HL-60 (cell line): ENCODE results near the gene AGO3.

ENCODE experiments used
- DNase-seq, 2 experiments: peaks; one replicate each; pipeline ENCODE4 v3.0.0-alpha.2; 2010 to 2020; ENCODE audit warnings: low read depth in 1 of 2, low spot score in 1 of 2
- H3K27ac ChIP-seq: fragments of 250-450 bp; sonication (Bioruptor Pico); replicated peaks from 2 replicates; pipeline ENCODE4 v1.5.1; 2020; ENCODE audit warnings: mild to moderate bottlenecking, moderate library complexity
- H3K27me3 ChIP-seq: fragments of 250-450 bp; sonication (Bioruptor Pico); 2 replicates; pipeline ENCODE4 v1.5.1; 2021; ENCODE audit warnings: mild to moderate bottlenecking, moderate library complexity; ENCODE audit not compliant: insufficient read depth, poor library complexity, severe bottlenecking
- H3K4me3 ChIP-seq: replicated peaks from 2 replicates; pipeline ENCODE4 v1.5.1; 2011; ENCODE audit warnings: mild to moderate bottlenecking, control low read depth, low read length; ENCODE audit not compliant: insufficient read depth
- GABPA ChIP-seq: IDR thresholded peaks from 2 replicates; pipeline ENCODE4 v1.6.1; 2012; ENCODE audit warnings: low read depth
- POLR2AphosphoS5 ChIP-seq: IDR thresholded peaks from 2 replicates; pipeline ENCODE4 v1.6.1; 2012; ENCODE audit warnings: low read depth
- SPI1 ChIP-seq: IDR thresholded peaks from 2 replicates; pipeline ENCODE4 v1.6.1; 2012; ENCODE audit warnings: low read depth, mild to moderate bottlenecking, borderline replicate concordance
- TF ChIP-seq, protein P1 (sequence below): IDR thresholded peaks from one replicate; pipeline ENCODE4 v1.5.1; 2011; ENCODE audit warnings: low read length, control low read depth, inconsistent platforms; ENCODE audit not compliant: insufficient read depth
- TF ChIP-seq, protein P2 (sequence below): IDR thresholded peaks from 2 replicates; pipeline ENCODE4 v1.6.1; 2012; ENCODE audit warnings: low read depth; ENCODE audit not compliant: insufficient replicate concordance

Gene AGO3

DNA sequence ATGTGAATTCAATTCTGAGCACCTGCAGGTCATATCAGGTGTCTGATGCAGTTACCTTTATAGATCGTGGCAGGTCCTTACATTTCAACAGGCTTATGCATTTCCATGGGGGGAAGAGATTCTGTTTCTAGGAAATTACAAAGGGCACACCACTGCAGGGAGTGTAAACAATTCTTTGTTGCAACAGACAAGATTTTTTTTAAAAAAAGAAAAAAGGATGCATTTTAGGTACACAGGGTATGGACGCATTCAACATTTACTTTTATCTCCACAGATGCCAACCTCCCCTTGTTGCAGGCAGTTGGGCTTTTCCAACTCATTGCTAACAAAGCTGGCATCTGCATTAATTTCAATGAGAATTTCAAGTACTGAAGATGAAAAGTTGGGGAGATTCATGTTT lies 139.4 kb downstream of the AGO3 start:
- TF ChIP-seq POLR2AphosphoS5 (no peak), GABPA (no peak), SPI1 (no peak)
- TF ChIP-seq, protein P1, sequence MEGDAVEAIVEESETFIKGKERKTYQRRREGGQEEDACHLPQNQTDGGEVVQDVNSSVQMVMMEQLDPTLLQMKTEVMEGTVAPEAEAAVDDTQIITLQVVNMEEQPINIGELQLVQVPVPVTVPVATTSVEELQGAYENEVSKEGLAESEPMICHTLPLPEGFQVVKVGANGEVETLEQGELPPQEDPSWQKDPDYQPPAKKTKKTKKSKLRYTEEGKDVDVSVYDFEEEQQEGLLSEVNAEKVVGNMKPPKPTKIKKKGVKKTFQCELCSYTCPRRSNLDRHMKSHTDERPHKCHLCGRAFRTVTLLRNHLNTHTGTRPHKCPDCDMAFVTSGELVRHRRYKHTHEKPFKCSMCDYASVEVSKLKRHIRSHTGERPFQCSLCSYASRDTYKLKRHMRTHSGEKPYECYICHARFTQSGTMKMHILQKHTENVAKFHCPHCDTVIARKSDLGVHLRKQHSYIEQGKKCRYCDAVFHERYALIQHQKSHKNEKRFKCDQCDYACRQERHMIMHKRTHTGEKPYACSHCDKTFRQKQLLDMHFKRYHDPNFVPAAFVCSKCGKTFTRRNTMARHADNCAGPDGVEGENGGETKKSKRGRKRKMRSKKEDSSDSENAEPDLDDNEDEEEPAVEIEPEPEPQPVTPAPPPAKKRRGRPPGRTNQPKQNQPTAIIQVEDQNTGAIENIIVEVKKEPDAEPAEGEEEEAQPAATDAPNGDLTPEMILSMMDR, result no peak
- TF ChIP-seq, protein P2, sequence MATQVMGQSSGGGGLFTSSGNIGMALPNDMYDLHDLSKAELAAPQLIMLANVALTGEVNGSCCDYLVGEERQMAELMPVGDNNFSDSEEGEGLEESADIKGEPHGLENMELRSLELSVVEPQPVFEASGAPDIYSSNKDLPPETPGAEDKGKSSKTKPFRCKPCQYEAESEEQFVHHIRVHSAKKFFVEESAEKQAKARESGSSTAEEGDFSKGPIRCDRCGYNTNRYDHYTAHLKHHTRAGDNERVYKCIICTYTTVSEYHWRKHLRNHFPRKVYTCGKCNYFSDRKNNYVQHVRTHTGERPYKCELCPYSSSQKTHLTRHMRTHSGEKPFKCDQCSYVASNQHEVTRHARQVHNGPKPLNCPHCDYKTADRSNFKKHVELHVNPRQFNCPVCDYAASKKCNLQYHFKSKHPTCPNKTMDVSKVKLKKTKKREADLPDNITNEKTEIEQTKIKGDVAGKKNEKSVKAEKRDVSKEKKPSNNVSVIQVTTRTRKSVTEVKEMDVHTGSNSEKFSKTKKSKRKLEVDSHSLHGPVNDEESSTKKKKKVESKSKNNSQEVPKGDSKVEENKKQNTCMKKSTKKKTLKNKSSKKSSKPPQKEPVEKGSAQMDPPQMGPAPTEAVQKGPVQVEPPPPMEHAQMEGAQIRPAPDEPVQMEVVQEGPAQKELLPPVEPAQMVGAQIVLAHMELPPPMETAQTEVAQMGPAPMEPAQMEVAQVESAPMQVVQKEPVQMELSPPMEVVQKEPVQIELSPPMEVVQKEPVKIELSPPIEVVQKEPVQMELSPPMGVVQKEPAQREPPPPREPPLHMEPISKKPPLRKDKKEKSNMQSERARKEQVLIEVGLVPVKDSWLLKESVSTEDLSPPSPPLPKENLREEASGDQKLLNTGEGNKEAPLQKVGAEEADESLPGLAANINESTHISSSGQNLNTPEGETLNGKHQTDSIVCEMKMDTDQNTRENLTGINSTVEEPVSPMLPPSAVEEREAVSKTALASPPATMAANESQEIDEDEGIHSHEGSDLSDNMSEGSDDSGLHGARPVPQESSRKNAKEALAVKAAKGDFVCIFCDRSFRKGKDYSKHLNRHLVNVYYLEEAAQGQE, result no peak
- Histone ChIP-seq H3K27ac (no peak overlapping the region), H3K27me3 (no peaks in the 10 kb centered on the region), H3K4me3 (no peak overlapping the region)
- DNase-seq, result no peak

DNA sequence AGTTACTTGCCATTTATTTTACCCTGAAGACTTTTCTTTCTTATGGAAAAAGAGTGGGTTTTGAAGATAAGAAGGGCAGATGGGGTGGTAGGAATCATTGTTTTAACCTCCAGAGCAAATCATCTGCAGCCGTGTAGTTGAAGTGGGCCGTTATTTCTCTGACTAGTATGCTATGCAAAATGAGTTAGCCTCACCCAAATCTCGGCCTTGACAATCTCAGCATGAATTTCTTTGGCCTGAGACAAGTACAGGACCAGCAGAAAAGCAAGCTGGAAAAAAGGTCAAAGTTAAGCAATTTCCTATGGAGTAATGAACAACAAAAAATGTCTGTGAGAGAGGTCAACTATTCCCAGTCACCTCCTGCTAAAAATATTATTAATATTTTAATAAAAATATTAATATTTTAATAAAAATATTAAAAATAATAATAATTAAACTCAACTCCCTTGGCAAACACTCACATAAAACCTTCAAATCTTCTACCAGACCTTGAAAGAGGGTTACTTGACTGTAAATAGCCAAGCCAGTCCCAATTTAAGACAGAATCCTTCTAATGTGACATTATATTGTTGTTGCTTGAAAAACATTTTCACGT lies 146.2 kb downstream of the AGO3 start:
- Histone ChIP-seq H3K27me3 (no peaks in the 10 kb centered on the region), H3K27ac (no peak overlapping the region), H3K4me3 (no peak overlapping the region)
- TF ChIP-seq GABPA (no peak), POLR2AphosphoS5 (no peak), SPI1 (no peak)
- TF ChIP-seq, protein P2, result no peak
- TF ChIP-seq, protein P1, result no peak
- no peak for DNase-seq

DNA sequence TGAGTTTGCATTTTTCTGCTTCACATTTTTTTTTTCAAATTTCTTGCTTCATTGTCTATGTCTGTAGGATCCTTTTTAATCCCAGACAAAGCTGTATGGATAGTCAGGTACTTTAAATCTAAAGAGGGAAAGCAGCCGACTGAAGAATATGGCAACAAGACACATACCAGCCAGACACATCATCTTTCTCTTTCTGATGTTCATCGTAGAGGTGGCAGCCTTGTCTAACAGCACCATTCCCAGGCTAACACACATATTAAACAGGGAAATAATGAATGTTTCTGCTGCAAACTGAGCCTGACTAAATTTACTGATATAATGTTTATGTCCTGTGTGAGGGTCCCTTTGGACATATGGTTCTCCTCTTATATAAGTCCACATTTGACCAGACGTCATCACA lies 149.3 kb downstream of the AGO3 start:
- H3K27ac ChIP-seq, result no peak overlapping the region
- H3K27me3 ChIP-seq, result no peaks in the 10 kb centered on the region
- no peak overlapping the region for H3K4me3 ChIP-seq
- TF ChIP-seq SPI1 (no peak), GABPA (no peak), POLR2AphosphoS5 (no peak)
- TF ChIP-seq, protein P1, result no peak
- TF ChIP-seq, protein P2, result no peak
- DNase-seq, result no peak
